ENCODE measurements around the gene TNFSF11.

Gene TNFSF11

DNA sequence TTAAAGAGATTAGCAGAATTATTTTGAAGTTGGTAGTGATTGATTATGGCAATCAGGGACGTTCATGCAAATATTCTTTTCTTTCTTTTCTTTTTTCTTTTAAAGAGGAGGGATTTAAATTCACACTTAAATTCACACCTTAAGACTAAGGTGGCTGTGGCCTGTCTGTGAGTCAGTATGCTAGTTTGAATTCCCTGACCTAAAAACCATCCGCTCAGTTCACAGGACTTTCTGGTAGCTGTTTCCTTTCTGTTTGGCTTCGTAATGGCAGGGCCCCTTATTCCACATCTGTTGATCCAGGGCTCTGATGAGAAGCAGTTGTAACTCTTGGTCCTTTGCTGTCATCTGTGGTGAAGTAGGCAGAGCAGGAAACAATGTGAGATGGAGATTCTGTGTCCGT lies 7.5 kb downstream of the TNFSF11 start:
- no peak for TF ChIP-seq EZH2phosphoT487 (IDR thresholded peaks at IDR 0.05; ENCODE audit: low read depth)
- TF ChIP-seq, protein P1, sequence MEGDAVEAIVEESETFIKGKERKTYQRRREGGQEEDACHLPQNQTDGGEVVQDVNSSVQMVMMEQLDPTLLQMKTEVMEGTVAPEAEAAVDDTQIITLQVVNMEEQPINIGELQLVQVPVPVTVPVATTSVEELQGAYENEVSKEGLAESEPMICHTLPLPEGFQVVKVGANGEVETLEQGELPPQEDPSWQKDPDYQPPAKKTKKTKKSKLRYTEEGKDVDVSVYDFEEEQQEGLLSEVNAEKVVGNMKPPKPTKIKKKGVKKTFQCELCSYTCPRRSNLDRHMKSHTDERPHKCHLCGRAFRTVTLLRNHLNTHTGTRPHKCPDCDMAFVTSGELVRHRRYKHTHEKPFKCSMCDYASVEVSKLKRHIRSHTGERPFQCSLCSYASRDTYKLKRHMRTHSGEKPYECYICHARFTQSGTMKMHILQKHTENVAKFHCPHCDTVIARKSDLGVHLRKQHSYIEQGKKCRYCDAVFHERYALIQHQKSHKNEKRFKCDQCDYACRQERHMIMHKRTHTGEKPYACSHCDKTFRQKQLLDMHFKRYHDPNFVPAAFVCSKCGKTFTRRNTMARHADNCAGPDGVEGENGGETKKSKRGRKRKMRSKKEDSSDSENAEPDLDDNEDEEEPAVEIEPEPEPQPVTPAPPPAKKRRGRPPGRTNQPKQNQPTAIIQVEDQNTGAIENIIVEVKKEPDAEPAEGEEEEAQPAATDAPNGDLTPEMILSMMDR (IDR thresholded peaks at IDR 0.05; ENCODE audit: low read depth, low read length): no peak
- no peak overlapping the region for H3K4me2 ChIP-seq (ENCODE audit: low read length)
- no peaks in the 10 kb centered on the region for H3K79me2 ChIP-seq (ENCODE audit: low read length)
- no peak overlapping the region for H3K4me3 ChIP-seq (ENCODE audit: low read length)
- no peak overlapping the region for H3K9ac ChIP-seq (ENCODE audit: low read length)
- H3K9me3 ChIP-seq (ENCODE audit: insufficient read depth, low read length): no peaks in the 10 kb centered on the region
- H4K20me1 ChIP-seq (ENCODE audit: insufficient read depth, low read length): no peaks in the 10 kb centered on the region
- no peaks in the 10 kb centered on the region for H3K36me3 ChIP-seq (replicated peaks; ENCODE audit: low read depth, low read length)
- H2AFZ ChIP-seq (ENCODE audit: low read depth, low read length): no peak overlapping the region
- H3K4me1 ChIP-seq (ENCODE audit: low read length): no peaks in the 10 kb centered on the region
- H3K27ac ChIP-seq (ENCODE audit: low read length): no peak overlapping the region
- peaks cover 18% of the 10 kb centered on the region for H3K27me3 ChIP-seq (ENCODE audit: low read depth, low read length)

DNA sequence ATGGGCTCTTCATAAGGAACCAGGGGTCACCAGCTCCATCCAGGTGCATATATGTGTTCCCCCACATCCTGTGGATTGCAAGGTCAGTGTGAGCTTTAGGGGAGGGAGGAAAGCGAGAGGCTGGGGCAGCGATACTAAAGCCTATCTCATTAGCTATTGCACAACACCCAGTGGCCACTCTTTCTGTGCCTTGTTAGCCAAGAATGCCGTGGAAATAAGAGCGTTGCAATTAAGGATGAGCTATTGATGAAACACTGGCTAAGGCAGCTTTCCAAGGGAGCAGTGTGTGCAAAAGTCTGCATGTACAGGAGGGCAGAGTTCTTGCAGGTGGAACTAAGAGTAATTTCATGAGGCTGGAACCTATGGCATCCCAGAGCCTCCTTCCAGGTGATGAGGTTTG lies 17.6 kb downstream of the TNFSF11 start:
- Histone ChIP-seq H3K27me3 (ENCODE audit: low read depth, low read length) (peaks cover 58% of the 10 kb centered on the region), H3K4me3 (ENCODE audit: low read length) (no peak overlapping the region), H3K9me3 (ENCODE audit: insufficient read depth, low read length) (no peaks in the 10 kb centered on the region), H3K9ac (ENCODE audit: low read length) (no peak overlapping the region), H3K36me3 (replicated peaks; ENCODE audit: low read depth, low read length) (no peaks in the 10 kb centered on the region), H3K79me2 (ENCODE audit: low read length) (no peaks in the 10 kb centered on the region), H4K20me1 (ENCODE audit: insufficient read depth, low read length) (no peaks in the 10 kb centered on the region), H3K4me1 (ENCODE audit: low read length) (peaks cover 4% of the 10 kb centered on the region; the same call in 1 of the 2 replicates), H3K27ac (ENCODE audit: low read length) (no peak overlapping the region), H2AFZ (ENCODE audit: low read depth, low read length) (no peak overlapping the region), H3K4me2 (ENCODE audit: low read length) (no peak overlapping the region)
- TF ChIP-seq, protein P1 (IDR thresholded peaks at IDR 0.05; ENCODE audit: low read depth, low read length): no peak
- no peak for TF ChIP-seq EZH2phosphoT487 (IDR thresholded peaks at IDR 0.05; ENCODE audit: low read depth)

DNA sequence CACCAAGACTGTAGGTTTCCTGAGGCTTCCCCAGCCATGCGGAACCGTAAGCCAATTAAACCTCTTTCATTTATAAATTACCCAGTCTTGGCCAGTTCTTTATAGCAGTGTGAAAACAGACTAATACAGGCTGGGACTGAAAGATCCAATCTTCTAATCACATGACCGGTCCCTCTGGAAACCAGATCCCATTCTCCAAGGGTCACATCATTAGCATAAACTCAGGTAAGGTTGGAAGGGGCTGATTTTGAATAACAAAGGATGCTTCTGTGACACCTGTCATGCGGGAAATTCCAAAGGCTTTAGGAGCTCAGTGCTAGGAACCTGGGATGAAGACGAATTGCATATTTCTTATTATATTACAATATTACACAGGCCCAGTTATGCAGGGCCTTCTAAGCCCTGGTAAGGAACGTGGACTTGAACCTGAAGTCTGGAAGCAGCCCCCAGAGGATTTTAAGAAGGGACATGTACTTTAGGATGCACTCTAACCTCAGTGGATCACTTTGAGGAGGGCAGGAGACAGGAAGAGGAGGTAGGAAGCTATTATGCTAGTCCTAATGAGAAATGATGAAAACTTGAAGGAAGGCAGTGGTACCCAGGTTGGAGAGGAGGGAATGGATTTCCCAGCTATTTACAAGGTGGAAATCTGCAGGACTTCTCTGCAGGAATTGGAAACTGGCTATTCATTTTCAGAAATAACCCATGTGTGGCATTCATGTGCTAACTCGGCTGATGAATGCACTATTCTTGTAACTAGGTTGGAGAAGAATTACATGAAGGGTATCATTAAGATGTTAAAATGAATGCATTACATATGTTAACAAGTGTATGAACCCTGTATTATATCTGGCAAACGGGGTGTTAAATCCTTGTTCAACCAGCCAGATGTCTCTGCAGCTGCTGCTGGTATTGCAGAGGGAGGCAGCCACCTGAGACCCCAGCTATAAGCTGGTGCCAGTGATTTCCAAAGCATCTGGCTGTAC lies 19.3 kb downstream of the TNFSF11 start:
- Histone ChIP-seq H3K4me2 (ENCODE audit: low read length) (no peak overlapping the region), H2AFZ (ENCODE audit: low read depth, low read length) (no peak overlapping the region), H3K4me1 (ENCODE audit: low read length) (peaks cover 9% of the 10 kb centered on the region), H3K4me3 (ENCODE audit: low read length) (no peak overlapping the region), H3K9ac (ENCODE audit: low read length) (no peak overlapping the region), H3K27ac (ENCODE audit: low read length) (no peak overlapping the region), H3K36me3 (replicated peaks; ENCODE audit: low read depth, low read length) (no peaks in the 10 kb centered on the region), H4K20me1 (ENCODE audit: insufficient read depth, low read length) (no peaks in the 10 kb centered on the region), H3K27me3 (ENCODE audit: low read depth, low read length) (peaks cover 45% of the 10 kb centered on the region), H3K9me3 (ENCODE audit: insufficient read depth, low read length) (no peaks in the 10 kb centered on the region), H3K79me2 (ENCODE audit: low read length) (no peaks in the 10 kb centered on the region)
- TF ChIP-seq, protein P1 (IDR thresholded peaks at IDR 0.05; ENCODE audit: low read depth, low read length): no peak
- TF ChIP-seq EZH2phosphoT487 (IDR thresholded peaks at IDR 0.05; ENCODE audit: low read depth): no peak

DNA sequence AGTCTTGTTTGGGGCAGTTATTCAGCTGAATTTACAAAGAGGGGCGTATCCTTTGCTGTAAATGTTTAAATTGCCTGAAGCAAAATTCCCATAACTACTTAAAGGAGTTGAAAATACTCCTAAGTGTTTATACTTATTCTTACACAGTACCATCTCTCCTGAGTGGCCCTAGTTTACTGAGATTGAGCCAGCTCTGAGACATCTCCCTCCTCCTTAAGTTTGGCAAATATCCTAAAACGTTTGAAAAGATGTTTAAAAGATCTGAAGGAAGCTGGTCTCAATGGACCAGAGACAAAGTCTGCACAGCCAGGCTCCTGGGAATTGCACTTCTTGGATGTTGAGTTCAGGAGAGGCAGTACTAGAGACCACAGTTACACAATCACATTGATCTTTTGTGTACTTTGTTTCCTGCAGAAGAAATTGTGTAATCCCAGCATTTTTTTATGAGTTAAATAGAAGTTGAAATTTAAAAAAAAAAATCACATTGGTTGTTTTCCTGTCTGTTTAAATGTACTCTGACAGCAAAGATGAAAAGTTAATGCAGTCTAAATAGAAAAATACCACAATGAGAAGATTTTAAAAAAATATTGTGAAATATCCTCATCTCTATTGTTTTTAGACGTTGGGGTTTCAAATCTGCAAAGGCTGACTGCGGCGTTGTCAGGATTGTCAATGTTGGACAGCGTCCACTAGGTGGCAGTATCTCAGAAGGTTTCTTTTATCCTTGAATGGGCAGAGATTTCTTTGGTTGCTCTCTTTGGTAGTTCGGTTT lies 20.7 kb downstream of the TNFSF11 start:
- H3K4me2 ChIP-seq (ENCODE audit: low read length): peak overlapping the region; percentile 68
- H3K4me1 ChIP-seq (ENCODE audit: low read length): peaks cover 9% of the 10 kb centered on the region
- H3K9ac ChIP-seq (ENCODE audit: low read length): no peak overlapping the region
- no peaks in the 10 kb centered on the region for H4K20me1 ChIP-seq (ENCODE audit: insufficient read depth, low read length)
- H2AFZ ChIP-seq (ENCODE audit: low read depth, low read length): peak overlapping the region; percentile 79; the same call in 1 of the 2 replicates
- H3K79me2 ChIP-seq (ENCODE audit: low read length): no peaks in the 10 kb centered on the region
- peaks cover 41% of the 10 kb centered on the region for H3K27me3 ChIP-seq (ENCODE audit: low read depth, low read length)
- no peaks in the 10 kb centered on the region for H3K36me3 ChIP-seq (replicated peaks; ENCODE audit: low read depth, low read length)
- H3K4me3 ChIP-seq (ENCODE audit: low read length): peak overlapping the region; percentile 66
- H3K9me3 ChIP-seq (ENCODE audit: insufficient read depth, low read length): no peaks in the 10 kb centered on the region
- TF ChIP-seq, protein P1 (IDR thresholded peaks at IDR 0.05; ENCODE audit: low read depth, low read length): peak; percentile 93
- TF ChIP-seq EZH2phosphoT487 (IDR thresholded peaks at IDR 0.05; ENCODE audit: low read depth): no peak
- H3K27ac ChIP-seq (ENCODE audit: low read length): no peak overlapping the region
